CD4-positive, alpha-beta T cell treated with Interleukin-17A for 1 hour (primary cell): ENCODE data around the gene CLDN5.

Experiments
- DNase-seq: peaks from one replicate; pipeline ENCODE4 v3.0.0-alpha.2; 2020

CLDN5 gene

DNA sequence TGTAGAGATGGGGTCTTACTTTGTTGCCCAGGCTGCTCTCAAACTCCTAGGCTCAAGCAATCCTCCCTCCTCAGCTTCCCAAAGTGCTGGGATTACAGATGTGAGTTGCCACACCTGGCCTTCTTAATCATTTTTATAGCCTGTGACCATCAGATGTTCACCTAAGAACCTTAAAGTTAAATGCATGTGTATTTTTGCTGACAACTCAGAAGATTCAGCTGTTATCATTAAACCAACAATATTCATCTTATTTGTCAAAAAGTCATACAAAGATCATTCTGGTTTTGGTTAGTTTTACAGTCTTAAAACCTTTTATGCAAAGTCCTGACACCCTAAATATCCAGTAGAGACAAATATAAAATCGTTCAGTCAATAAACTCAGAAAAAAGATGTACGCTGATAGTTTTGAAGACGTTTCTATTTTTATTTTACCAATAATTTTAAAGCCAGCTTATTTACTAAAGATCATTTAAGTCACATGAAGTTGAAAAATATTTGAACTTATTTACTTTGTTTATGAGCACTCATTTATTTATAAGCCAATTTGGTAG is 22.2 kb downstream of the CLDN5 start:
- DNase-seq, result no peak

DNA sequence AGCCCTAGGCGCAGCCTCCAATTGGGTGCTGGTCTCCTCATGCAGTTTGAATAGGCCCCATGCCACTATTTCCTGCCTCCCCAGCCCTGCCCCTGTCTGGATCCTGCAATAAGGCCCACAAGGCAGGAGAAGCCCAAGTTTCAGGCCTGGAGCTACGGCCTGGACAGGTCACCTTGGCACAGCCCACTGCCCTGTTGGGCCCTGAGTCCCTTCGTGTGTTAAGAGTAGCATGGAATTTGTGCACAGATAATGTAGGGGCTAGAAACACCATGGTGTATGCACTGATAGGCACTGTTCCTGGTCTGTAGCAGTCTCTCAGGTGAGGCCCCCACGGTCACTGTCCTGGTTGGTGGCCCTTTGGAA is 24.3 kb downstream of the CLDN5 start:
- no peak for DNase-seq

DNA sequence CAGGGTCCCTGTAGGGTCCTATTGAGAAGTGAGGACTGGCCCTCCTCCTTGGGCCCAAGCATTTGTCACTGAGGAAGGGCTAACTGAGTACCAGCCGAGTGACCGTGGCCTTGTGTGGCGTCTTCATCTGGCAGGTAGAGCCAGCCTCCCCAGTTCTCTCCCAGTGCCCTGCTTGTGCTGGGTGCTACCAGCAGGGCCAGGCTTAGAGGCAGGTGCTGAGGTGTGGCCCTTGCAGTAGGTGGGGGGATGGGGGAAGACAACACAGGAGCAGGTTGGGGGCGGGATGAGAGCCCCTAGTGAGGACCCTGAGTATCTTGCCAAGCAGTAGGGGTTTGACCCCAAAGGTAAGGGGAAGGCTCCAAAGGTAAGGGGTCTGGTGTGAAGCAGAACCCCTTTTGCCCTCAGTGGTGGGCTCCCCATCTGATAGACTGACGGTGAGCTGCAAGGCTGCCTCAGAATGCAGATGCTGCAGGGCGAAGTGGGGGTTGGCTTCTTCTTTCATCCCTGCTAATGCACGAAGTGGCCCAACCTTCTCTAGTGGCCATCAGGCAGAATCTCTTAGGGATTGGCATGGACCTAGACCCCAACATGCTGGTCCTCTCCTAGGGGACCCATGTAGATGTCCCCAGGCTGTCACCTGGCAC is 24.9 kb downstream of the CLDN5 start:
- no peak for DNase-seq

GRCh38 chr22:19498866-19499190 is 25.4 kb downstream of the CLDN5 start:
- DNase-seq, result no peak

DNA sequence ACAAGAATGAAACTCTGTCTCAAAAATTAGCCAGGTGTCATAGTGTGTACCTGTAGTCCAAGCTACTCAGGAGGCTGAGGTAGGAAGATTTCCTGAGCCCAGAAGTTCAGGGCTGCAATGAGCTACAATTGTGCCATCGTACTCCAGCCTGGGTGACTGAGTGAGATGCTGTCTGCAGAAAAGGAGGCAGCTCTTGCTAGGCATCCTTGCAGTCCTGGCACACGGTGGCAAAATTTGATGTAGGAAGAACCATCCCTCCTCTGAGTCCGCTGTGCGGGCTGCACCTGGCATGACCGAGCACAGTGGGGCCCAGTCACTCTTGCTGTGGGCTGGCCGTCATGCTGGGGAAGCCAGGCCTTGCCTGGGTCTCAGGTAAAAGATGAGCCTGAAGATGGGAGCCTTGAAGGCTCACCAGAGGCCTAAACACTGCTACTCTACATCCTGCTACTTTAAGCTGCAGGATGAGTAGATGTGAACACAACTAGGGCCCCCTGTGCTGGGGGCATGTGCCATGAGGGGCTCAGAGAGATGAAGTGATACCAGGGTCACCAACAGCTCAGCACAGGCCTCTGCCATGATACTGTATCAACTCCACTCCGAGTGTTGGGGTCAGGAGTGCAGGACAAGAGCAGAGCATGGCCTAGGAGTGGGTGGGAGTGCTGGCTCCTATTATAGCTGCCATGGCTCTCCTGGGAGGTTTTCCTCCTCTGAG is 25.9 kb downstream of the CLDN5 start:
- DNase-seq, result no peak

DNA sequence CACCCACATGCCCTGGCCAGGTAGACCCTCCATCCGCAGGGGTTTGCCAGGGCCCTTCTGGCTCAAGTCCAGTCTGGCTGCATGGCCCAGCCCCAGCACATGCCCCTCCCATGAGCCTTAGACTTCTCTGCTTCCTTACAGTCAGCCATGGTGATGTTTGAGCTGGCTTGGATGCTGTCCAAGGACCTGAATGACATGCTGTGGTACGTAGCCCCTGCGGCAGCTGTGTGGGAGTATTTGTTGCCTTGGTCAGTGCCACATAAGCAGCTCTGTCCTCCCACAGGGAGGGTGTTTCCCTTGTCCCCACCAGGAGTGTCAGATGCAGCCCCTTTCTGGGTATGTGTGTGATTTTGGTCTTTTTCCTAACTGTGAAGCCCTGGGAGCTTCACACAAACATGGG is 27.0 kb downstream of the CLDN5 start:
- no peak for DNase-seq

- no peak for DNase-seq
These were observed 27.9 kb downstream of the CLDN5 start for GRCh38 chr22:19496324-19496630.

GRCh38 chr22:19495562-19496323 is 28.5 kb downstream of the CLDN5 start:
- DNase-seq, result peak; percentile 40

GRCh38 chr22:19494676-19495173 is 29.5 kb downstream of the CLDN5 start:
- DNase-seq, result no peak

DNA sequence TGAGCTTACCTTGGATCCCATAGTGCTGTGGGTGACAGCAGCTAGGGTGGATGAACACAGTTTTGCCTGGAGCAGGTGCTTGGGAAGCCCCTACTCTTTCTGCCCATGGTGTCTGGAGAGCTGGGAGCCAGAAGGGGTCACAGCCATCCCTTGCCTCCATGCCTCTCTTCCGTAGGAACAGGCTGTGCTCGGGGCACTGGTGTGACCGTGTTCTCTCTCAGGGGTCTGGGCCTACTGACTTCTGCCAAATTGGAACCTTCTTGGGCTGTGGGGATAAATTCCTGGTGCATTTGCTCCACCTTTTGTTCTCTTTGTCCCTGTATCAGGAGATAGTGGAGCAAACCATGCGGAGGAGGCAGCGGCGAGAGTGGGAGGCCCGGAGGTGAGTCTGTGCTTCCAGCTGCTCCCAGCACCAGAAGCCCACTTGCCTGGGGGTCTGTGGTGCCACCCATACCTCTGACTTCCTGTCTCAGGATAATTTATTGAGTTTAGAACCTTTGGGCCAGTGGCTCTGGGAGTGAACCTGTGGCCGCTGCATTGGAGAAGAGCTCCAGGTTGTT is 30.1 kb downstream of the CLDN5 start:
- no peak for DNase-seq

DNA sequence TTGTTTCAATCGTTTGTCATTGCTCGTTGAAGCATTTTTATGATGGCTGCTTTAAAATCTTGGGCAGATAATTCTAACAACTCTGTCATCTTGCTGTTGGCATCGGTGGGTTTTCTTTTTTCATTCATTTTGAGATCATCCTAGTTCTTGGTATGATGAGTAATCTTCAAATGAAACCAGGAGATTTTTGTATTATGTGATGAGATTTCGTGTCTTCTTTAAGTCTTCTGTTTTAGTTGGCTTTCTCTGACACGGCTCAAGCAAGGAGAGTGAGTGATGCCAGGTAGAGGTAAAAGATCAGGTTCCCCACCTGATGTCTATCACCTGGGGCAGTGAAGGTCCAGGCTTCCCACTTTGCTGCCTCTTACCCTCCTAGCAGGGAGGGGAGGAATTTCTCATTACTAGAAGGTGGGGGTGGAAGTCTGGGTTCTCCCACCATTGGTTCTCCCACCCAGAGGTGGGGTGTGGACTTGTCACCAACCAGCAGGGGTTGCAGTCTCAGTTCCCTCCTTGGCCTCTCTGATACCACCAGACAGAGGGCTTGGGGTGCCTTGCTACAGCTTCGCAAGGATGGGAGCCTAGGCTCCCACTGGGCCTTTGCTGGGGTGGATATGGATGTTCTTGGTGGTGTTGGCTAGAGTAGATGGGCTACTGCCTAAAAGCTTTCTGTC is 31.6 kb downstream of the CLDN5 start:
- DNase-seq, result no peak

- no peak for DNase-seq
These were observed 33.5 kb downstream of the CLDN5 start for GRCh38 chr22:19490628-19491230.

DNA sequence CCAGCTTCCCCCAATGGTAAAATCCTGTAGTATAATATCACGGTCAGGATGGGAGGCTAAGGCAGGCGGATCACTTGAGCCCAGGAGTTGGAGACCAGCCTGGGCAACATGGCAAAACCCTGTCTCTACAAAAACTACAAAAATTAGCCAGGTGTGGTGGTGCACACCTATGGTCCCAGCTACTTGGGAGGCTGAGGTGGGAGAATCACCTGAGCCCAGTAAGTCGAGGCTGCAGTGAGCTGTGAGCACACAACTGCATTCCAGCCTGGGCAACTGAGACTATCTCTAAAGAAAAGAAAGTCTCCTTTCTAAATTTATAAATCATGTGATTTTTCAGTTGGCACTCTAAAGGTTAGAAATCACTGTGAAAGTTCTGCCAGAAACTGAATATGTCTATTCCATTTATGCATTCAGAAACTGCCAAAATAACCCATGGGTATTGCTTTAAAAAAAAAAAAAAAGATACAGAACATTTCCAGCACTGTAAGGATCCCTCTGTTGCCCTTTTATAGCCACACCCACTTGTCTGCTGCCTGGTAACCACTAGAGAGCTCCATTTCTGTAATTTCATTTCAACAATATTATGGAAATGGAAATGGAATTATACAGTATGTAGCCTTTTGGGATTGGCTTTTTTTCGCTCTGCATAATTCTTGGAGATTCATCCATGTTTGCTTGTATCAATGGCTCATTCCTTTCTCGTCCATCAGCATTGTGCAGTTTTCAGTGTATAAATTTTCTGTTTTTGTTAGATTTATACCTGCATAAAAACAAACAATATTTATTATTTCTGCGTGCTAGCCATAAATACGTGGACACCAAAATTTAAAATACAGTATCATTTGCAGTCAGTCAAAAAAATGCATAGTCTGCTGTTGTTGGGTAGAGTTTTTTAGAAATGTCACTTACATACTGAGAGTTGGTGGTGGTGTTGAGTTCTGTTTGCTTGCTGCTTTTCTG is 35.0 kb downstream of the CLDN5 start:
- no peak for DNase-seq

- DNase-seq, result no peak
These were observed 35.9 kb downstream of the CLDN5 start for GRCh38 chr22:19488285-19488684.

DNA sequence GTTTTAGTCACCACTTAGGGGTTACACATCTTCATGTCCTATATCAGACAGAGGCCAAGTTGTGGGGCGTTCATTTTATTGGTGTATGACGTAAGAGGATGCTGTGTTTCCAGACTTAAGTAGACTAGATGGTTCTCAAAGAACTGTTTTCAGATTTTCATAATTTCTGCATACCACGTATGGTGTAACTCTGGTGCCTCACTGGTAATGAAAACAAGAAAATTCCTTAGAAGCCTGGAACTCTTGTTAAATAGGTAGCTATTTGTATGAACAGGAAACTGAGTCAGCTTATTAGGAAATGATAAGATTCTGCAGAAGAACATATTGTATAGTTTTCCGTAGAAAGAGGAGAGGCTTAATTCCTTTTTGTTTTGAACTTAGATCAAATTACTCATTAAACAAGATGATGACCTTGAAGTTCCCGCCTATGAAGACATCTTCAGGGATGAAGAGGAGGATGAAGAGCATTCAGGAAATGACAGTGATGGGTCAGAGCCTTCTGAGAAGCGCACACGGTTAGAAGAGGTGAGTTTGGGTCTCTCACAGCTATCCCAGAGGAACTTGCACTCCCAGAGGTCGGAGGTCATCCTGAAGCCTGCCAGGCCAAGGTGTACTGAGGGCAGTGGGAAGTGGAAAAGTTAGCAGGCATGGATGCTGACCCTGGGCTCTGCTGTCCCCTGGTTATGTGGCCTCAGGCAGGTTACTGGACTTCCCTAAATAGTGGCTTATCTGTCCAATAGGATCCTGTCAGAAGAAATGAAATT is 40.5 kb downstream of the CLDN5 start:
- no peak for DNase-seq

- DNase-seq, result no peak
These were observed 41.9 kb downstream of the CLDN5 start for GRCh38 chr22:19482297-19482696.

- DNase-seq, result no peak
These were observed 43.4 kb downstream of the CLDN5 start for GRCh38 chr22:19480789-19481188.

DNA sequence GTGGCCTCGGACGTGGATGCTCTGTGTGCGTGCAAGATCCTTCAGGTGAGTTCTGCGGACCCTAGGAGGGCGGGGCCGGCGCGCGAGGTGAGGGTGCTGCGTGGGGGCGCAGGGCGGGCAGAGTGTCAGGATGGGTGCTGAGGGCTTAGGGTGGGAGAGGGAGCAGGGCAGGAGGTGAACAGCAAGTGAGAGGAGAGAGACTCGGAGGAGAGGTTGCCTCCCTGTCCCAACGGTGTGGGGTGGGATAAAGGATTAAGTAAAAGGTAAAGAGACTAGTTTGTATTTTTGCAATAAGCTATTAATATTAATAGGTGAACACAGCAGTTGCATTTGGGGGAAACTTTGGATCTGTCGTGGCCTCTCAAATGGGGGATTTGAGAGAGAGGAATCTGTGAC is 44.0 kb downstream of the CLDN5 start:
- no peak for DNase-seq

DNA sequence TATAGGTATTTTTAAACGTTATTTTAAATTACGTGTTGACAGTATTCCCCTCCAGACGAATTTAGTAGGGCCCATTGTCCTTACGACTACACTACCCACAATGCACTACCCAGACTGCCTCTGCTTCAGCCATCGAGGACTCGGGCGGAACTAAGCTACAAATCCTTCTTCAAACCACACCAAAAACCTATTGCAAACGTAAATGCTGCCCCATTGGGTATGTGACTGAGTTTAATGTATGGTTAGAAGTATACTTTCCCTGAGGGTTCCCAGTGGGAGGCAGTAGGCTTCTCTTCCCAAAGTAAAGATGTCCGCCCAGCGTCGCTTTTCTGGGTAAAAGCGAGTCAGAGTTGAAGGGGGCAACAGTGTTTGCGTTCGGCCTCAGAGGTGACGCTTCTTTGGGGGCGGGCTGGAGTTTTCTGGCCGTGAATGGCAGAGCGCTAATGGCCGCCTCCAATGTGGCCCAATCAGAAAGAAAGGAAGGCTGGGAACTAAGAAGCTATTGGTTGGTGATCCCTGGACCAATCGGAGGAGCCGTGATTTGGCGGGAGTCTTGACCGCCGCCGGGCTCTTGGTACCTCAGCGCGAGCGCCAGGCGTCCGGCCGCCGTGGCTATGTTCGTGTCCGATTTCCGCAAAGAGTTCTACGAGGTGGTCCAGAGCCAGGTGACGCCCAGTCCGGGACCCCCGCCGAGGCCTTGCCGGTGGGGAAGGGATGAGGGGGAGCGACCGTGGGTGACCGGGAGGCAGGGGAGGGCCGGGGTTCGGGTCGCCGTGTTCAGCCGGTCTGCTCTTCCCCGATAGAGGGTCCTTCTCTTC is 44.6 kb downstream of the CLDN5 start, which contains the start of gene CDC45:
TSS of gene CDC45 (plus strand) at position 566 of the 818 bp plus-strand sequence. CDS start at position 615, 49 bp downstream.
- DNase-seq, result peak; percentile 98
